Right lobe of liver (tissue), 6 donors: Measurements from ENCODE around the gene SASH1. TPM values are rescaled to one million over a fixed set of nuclear protein-coding genes. Genes with fewer than 3 reads are reported as not detected.

ENCODE experiments used
- ATAC-seq, 4 donors: fragments of 200-7000 bp; cut with Tn5 transposase; one replicate each; pipeline ENCODE4 v1.9.1; 2020; ENCODE audit warnings: mild to moderate bottlenecking in 4 of 4, moderate library complexity in 4 of 4
- DNase-seq, 3 donors: peaks; one replicate each; pipeline ENCODE4 v3.0.0-alpha.2; 2020
- H3K27ac ChIP-seq, 3 donors: fragments of 200-600 bp; one replicate each; pipeline ENCODE4 v1.8.0; 2022
- H3K27me3 ChIP-seq, 2 donors: fragments of 200-600 bp; one replicate each; pipeline ENCODE4 v1.8.0; 2022
- H3K36me3 ChIP-seq, 4 donors: fragments of 200-600 bp; sonication (generic) in 1 of 4; one replicate each; pipeline versions ENCODE4 v1.5.1 to v1.8.0; 2017 to 2022; ENCODE audit warnings: control low read depth in 1 of 4
- H3K4me1 ChIP-seq, 4 donors: fragments of 200-600 bp; sonication (generic) in 1 of 4; one replicate each; pipeline versions ENCODE4 v1.5.1 to v1.8.0; 2017 to 2022; ENCODE audit warnings: control low read depth in 1 of 4
- H3K4me3 ChIP-seq, 3 donors: fragments of 200-600 bp; one replicate each; pipeline ENCODE4 v1.8.0; 2022
- H3K9me3 ChIP-seq, 4 donors: fragments of 200-600 bp; sonication (generic) in 1 of 4; one replicate each; pipeline versions ENCODE4 v1.5.1 to v1.8.0; 2017 to 2022; ENCODE audit warnings: control low read depth in 1 of 4
- POLR2A ChIP-seq: fragments of 450-650 bp; IDR thresholded peaks from one replicate; pipeline ENCODE4 v1.6.1; 2017; ENCODE audit warnings: antibody characterized with exemption, mild to moderate bottlenecking
- WGBS: methylation state at CpG from one replicate; pipeline ENCODE4 v1.1.6; 2018; ENCODE audit warnings: low coverage, low lambda C conversion rate; ENCODE audit not compliant: insufficient coverage; ENCODE audit errors: missing lambda C conversion rate; 5-methylcytosine and 5-hydroxymethylcytosine counted together
- intact Hi-C, 2 donors: fragments of 100-400 bp; cut with DNase I; formaldehyde crosslinking; loops; one replicate each; pipeline versions ENCODE4 v1.11.2 to v1.14.1; 2022
- total RNA-seq, 6 experiments: library from RNA; depleted of rRNA in 2 of 6; stranded (reverse); fragments of >200 nt in 2 of 6; fragmentation: NEBNext Ultra II Directional in 3 of 6; extraction: Animal tissue kit (Norgen Biotek cat#: 25700) in 3 of 6; gene quantifications; one replicate each; pipeline versions ENCODE4 v1.1.0 to v1.2.4, GENCODE V29; 2016 to 2023
- TF ChIP-seq, protein P1 (sequence below), 4 donors: fragments of 200-600 bp in 3 of 4; fragments of 450-650 bp in 1 of 4; IDR thresholded peaks; one replicate each; pipeline versions ENCODE4 v1.5.1 to v1.8.0; 2016 to 2022; ENCODE audit warnings: antibody characterized with exemption in 4 of 4, mild to moderate bottlenecking in 2 of 4
- donor health status: DM: no; HTN: yes; CAD: no.
- donor health status: DM: no; HTN: no; CAD: no.
- donor health status: DM: no; HTN: no; CAD: no.
- donor health status: DM: no; HTN: yes; CAD: no.
- donor health status: DM: no; HTN: yes; CAD: no.

The SASH1 gene
- total RNA-seq, 6 experiments from 2014 or later, result 12.0 to 19.0 (median 15.8) TPM

DNA sequence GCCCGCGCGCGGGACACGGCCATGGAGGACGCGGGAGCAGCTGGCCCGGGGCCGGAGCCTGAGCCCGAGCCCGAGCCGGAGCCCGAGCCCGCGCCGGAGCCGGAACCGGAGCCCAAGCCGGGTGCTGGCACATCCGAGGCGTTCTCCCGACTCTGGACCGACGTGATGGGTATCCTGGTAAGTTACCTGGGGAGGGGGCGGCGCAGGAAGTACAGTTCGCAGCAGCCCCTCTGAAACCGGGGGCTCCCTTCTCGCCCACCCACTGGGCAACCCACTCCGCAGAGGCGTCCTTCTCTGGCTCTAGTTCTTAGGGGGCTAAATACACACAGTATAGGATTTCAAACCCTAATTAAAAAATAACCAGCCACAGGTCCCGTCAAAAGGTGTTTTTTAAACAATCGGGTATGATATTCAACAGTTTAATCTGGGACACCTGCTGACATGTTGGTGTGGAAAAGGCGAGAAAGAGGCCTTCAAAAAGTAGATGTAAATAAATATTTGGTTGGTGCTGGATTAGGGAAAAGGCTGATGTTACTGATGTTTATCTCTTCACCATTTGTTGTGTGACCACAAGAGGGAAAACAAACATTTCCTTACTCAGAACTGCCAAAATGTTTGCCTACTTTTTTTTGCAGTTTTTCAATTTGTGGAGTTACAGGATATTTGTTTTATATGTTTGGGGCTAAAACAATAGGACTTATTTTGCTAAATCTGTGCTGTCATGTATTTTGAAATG lies 577 bp downstream of the SASH1 start:
- Histone ChIP-seq H3K27ac (peak overlapping the region; percentile 88 to 92 (median 91)), H3K36me3 (no peaks in the 10 kb centered on the region), H3K27me3 (no peaks in the 10 kb centered on the region), H3K4me1 (peaks cover 0 to 10% (median 0%) of the 10 kb centered on the region in 4 donors), H3K9me3 (no peaks in the 10 kb centered on the region), H3K4me3 (peak overlapping the region; percentile 62 to 80 (median 63))
- ATAC-seq (peak; percentile 9 to 32 (median 18)), DNase-seq (no peak)
- intact Hi-C loops, result no loop called here
- WGBS, result 6% methylated on average over 10 of the region's 34 CpGs
- TF ChIP-seq POLR2A, result no peak
- TF ChIP-seq, protein P1, sequence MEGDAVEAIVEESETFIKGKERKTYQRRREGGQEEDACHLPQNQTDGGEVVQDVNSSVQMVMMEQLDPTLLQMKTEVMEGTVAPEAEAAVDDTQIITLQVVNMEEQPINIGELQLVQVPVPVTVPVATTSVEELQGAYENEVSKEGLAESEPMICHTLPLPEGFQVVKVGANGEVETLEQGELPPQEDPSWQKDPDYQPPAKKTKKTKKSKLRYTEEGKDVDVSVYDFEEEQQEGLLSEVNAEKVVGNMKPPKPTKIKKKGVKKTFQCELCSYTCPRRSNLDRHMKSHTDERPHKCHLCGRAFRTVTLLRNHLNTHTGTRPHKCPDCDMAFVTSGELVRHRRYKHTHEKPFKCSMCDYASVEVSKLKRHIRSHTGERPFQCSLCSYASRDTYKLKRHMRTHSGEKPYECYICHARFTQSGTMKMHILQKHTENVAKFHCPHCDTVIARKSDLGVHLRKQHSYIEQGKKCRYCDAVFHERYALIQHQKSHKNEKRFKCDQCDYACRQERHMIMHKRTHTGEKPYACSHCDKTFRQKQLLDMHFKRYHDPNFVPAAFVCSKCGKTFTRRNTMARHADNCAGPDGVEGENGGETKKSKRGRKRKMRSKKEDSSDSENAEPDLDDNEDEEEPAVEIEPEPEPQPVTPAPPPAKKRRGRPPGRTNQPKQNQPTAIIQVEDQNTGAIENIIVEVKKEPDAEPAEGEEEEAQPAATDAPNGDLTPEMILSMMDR (IDR thresholded peaks at IDR 0.05), result peak in 2 of 4 donors; percentile 6 to 11

DNA sequence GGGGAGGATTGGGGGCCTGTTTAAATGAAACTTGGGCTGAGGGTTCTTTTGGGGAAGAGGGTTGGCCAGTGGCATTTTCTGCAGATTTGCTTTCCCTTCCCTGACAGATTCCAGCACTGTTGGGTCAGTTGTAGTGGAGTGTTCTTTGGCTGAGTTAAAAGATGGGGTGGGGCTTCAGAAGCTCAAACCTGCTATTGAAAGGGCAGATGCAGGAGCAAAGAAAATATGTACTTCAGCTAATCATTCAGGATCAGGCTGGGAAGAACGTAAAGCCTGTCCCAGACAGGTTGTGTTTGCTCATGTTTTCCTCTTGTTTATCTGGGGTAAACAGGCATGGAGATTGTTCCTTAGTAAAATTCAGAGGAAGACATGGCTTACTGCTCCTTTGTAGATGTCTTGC lies 2.5 kb downstream of the SASH1 start:
- peaks cover 0 to 10% (median 0%) of the 10 kb centered on the region in 4 donors for H3K4me1 ChIP-seq
- no peaks in the 10 kb centered on the region for H3K9me3 ChIP-seq
- no peak for DNase-seq
- peak overlapping the region in 1 of 3 donors; percentile 11 for H3K27ac ChIP-seq
- no peaks in the 10 kb centered on the region for H3K36me3 ChIP-seq
- ATAC-seq, result peak in 2 of 4 donors; percentile 3 to 5
- intact Hi-C loops, result no loop called here
- TF ChIP-seq POLR2A, result no peak
- TF ChIP-seq, protein P1 (IDR thresholded peaks at IDR 0.05), result no peak
- no peaks in the 10 kb centered on the region for H3K27me3 ChIP-seq
- 33% methylated on average over 1 of the region's 1 CpG for WGBS
- no peak overlapping the region for H3K4me3 ChIP-seq

DNA sequence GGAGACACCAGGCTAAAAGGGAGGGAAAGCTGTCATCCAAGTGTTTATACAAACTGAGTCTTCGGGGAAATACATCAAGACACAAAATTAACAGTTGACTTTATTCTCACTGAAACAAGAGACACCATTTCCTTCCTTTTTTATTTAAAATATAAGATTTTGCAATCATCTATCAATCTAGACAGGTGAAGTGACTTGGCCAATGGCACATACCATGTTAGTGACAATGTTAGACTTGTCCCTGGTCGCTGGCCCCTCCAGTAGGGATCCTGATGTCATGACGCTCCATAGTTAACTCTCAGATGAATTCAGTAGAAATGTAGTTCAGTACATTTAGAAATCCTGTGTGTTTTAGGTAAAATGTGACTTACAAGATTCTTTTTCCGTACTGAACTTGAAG lies 2.9 kb downstream of the SASH1 start:
- H3K4me3 ChIP-seq, result no peak overlapping the region
- H3K36me3 ChIP-seq, result no peaks in the 10 kb centered on the region
- intact Hi-C loops, result no loop called here
- H3K4me1 ChIP-seq, result peaks cover 0 to 10% (median 0%) of the 10 kb centered on the region in 4 donors
- H3K9me3 ChIP-seq, result no peaks in the 10 kb centered on the region
- peak overlapping the region in 1 of 3 donors; percentile 11 for H3K27ac ChIP-seq
- no peak for ATAC-seq
- H3K27me3 ChIP-seq, result no peaks in the 10 kb centered on the region
- no peak for DNase-seq
- WGBS, result 77% methylated on average over 2 of the region's 4 CpGs
- TF ChIP-seq, protein P1 (IDR thresholded peaks at IDR 0.05), result no peak
- TF ChIP-seq POLR2A, result no peak

DNA sequence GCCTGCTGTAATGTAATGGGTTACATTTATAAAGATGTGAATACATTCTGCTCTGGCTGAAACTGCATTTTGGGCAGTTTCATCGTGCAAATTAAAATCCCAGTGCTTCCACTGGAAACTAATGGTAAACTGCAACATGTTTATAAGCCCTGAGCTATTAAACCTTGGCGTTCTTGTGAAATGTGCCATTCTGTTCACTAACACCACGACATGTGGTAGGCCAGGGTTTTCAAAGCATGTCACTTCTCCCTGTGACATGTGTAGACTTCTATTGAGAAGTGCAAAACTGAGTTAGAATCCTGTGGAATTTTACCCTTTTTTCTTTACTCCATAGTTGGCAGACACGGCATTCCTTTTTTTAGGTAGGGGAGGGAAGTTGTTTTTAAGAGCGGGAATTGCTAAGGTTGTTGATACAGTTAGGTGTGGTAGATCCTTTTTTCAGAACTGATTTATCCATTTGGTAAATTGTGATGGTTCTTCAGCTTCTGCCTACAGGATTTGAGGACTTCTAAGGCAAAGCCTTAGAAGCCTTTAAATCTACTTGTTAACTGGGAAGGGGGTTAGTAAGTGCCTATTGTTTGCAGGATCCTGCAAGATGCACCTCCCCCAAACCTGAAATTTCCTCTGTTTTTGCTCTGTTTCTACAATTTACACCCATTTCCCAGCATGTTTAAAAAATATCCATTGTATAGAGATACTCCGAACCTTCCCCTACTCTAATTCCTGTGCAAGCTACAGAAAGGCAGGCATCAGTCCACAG lies 4.2 kb downstream of the SASH1 start:
- Histone ChIP-seq H3K4me1 (peaks cover 0 to 8% (median 0%) of the 10 kb centered on the region in 4 donors), H3K27ac (no peak overlapping the region), H3K36me3 (no peaks in the 10 kb centered on the region), H3K27me3 (no peaks in the 10 kb centered on the region), H3K9me3 (no peaks in the 10 kb centered on the region), H3K4me3 (no peak overlapping the region)
- intact Hi-C loops, result no loop called here
- no peak for TF ChIP-seq POLR2A
- TF ChIP-seq, protein P1 (IDR thresholded peaks at IDR 0.05), result no peak
- 55% methylated on average over 6 of the region's 6 CpGs for WGBS
- DNase-seq (no peak), ATAC-seq (no peak)
